ENCODE data around the gene GPRIN1.

DNA sequence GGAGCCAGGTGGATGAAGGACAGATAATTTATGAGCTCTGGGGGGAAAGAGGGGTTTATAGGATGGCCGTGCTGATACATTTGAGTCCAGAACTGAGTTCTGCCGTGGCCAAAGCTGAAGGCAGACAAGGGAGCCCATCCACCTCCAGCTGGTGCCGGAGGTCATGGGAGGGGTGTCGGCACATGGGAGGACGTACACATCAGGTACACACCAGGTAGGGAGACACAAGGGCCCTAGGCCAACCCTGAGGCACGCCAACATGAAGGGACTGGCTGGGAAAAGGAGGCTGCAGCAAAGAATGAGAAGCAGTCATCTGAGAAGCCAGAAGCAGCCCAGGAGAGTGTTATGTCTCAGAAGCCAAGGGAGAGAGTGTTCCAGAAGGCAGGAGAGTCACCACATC is 2.1 kb upstream of the GPRIN1 start:
- TF ChIP-seq, protein P1, sequence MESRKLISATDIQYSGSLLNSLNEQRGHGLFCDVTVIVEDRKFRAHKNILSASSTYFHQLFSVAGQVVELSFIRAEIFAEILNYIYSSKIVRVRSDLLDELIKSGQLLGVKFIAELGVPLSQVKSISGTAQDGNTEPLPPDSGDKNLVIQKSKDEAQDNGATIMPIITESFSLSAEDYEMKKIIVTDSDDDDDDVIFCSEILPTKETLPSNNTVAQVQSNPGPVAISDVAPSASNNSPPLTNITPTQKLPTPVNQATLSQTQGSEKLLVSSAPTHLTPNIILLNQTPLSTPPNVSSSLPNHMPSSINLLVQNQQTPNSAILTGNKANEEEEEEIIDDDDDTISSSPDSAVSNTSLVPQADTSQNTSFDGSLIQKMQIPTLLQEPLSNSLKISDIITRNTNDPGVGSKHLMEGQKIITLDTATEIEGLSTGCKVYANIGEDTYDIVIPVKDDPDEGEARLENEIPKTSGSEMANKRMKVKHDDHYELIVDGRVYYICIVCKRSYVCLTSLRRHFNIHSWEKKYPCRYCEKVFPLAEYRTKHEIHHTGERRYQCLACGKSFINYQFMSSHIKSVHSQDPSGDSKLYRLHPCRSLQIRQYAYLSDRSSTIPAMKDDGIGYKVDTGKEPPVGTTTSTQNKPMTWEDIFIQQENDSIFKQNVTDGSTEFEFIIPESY (IDR thresholded peaks at IDR 0.05): no peak
- TF ChIP-seq, protein P2, sequence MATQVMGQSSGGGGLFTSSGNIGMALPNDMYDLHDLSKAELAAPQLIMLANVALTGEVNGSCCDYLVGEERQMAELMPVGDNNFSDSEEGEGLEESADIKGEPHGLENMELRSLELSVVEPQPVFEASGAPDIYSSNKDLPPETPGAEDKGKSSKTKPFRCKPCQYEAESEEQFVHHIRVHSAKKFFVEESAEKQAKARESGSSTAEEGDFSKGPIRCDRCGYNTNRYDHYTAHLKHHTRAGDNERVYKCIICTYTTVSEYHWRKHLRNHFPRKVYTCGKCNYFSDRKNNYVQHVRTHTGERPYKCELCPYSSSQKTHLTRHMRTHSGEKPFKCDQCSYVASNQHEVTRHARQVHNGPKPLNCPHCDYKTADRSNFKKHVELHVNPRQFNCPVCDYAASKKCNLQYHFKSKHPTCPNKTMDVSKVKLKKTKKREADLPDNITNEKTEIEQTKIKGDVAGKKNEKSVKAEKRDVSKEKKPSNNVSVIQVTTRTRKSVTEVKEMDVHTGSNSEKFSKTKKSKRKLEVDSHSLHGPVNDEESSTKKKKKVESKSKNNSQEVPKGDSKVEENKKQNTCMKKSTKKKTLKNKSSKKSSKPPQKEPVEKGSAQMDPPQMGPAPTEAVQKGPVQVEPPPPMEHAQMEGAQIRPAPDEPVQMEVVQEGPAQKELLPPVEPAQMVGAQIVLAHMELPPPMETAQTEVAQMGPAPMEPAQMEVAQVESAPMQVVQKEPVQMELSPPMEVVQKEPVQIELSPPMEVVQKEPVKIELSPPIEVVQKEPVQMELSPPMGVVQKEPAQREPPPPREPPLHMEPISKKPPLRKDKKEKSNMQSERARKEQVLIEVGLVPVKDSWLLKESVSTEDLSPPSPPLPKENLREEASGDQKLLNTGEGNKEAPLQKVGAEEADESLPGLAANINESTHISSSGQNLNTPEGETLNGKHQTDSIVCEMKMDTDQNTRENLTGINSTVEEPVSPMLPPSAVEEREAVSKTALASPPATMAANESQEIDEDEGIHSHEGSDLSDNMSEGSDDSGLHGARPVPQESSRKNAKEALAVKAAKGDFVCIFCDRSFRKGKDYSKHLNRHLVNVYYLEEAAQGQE (IDR thresholded peaks at IDR 0.05): no peak
- TF ChIP-seq, protein P3, sequence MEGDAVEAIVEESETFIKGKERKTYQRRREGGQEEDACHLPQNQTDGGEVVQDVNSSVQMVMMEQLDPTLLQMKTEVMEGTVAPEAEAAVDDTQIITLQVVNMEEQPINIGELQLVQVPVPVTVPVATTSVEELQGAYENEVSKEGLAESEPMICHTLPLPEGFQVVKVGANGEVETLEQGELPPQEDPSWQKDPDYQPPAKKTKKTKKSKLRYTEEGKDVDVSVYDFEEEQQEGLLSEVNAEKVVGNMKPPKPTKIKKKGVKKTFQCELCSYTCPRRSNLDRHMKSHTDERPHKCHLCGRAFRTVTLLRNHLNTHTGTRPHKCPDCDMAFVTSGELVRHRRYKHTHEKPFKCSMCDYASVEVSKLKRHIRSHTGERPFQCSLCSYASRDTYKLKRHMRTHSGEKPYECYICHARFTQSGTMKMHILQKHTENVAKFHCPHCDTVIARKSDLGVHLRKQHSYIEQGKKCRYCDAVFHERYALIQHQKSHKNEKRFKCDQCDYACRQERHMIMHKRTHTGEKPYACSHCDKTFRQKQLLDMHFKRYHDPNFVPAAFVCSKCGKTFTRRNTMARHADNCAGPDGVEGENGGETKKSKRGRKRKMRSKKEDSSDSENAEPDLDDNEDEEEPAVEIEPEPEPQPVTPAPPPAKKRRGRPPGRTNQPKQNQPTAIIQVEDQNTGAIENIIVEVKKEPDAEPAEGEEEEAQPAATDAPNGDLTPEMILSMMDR (IDR thresholded peaks at IDR 0.05; ENCODE audit: low read depth, low read length, missing input control): no peak

All from liver (tissue), 2 donors.